ENCODE data around the gene PPIL4.

GRCh38 chr6:149551920-149552319 lies 6.1 kb upstream of the PPIL4 start:
- TF ChIP-seq CTCF (IDR thresholded peaks at IDR 0.05): no peak
- TF ChIP-seq KAT7 (CRISPR knock-in tag; IDR thresholded peaks at IDR 0.05; ENCODE audit: borderline replicate concordance): no peak
- no peak for TF ChIP-seq ATF3 (CRISPR knock-in tag; conservative IDR thresholded peaks at IDR 0.05)
- no peak for TF ChIP-seq USF2 (CRISPR knock-in tag; IDR thresholded peaks at IDR 0.05)
- no peak for TF ChIP-seq RELA (CRISPR knock-in tag; IDR thresholded peaks at IDR 0.05; ENCODE audit: borderline replicate concordance)
- no peak for TF ChIP-seq TEAD4 (CRISPR knock-in tag; IDR thresholded peaks at IDR 0.05)
- no peak for TF ChIP-seq ZNF232 (CRISPR knock-in tag; IDR thresholded peaks at IDR 0.05)
- TF ChIP-seq NR2C2 (CRISPR knock-in tag; IDR thresholded peaks at IDR 0.05): no peak
- TF ChIP-seq ATF6 (CRISPR knock-in tag; IDR thresholded peaks at IDR 0.05): no peak
- no peak for TF ChIP-seq GABPB1 (CRISPR knock-in tag; IDR thresholded peaks at IDR 0.05)
- TF ChIP-seq JUN (CRISPR knock-in tag; IDR thresholded peaks at IDR 0.05): no peak

Data from WTC11 (cell line).